IPS DF 4.7 (cell line): ENCODE results near the gene CFAP74.
"Not testable (repeated sequence)": the region's sequence is repeated elsewhere in the genome, so short reads cannot be mapped to it uniquely, and the experiment has no call there.

Experiments
- DNase-seq: peaks from one replicate; pipeline ENCODE4 v3.0.0-alpha.2; 2013; ENCODE audit warnings: low spot score; ENCODE audit errors: extremely low read depth

CFAP74 gene

DNA sequence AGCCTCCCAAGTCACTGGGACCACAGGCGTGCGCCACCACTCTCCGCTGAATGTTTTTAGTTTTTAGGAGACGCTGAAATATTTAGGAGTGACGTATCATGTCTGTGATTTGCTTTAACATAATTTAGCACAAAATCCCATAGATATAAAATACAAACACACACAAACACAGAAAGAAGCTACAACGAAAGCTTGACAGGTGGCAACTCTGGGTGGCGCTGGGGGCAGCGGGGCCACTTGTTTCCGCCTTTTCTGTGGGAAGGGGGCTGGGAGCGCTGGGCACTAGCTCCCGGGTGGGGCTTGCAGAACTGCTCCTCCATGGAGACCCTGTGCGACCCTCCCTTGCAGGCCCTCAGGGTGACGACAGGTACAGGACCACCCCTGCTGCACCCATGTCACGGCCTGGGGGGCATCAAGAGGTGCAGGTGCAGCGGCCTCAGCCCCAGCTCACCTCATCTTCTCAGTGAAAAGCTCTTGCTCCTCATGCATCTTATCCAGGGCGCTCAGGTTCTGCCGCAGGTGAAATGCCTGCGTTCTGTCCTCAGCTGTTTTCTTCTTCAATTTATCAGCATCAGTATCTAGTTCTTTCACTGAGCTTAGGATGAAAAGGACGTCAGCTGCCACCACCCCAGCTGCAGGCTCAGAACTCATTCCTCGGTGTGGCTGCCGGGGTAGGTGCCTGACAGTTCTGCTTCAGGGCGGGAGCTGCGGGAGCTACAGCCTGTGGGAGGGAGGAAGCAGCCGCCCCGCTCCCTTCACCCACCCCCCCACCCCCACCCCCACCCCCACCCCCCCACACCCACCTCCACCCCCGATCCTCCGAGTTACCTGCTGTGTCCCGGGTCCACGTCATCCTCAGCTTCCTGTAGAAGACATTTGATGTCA is 15.3 kb downstream of the CFAP74 start:
- no peak for DNase-seq

DNA sequence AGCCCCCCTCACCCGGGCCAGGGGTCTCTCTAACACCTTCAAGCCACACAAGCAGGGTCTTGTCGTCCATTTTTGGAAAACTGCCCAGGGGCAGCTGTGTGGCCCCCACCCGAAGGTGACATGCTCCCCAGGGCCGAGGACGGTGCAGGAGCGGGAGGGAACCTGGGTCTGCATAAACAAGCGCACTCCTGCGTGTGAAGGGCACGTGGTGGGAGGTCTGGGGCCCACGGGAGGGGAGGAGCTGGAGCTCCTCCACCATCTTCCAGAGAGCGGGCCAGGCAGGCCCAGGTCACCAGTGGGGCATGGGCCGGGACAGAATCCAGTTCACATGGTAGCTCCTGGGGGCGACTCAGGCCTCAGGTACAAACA is 16.5 kb downstream of the CFAP74 start:
- no peak for DNase-seq

DNA sequence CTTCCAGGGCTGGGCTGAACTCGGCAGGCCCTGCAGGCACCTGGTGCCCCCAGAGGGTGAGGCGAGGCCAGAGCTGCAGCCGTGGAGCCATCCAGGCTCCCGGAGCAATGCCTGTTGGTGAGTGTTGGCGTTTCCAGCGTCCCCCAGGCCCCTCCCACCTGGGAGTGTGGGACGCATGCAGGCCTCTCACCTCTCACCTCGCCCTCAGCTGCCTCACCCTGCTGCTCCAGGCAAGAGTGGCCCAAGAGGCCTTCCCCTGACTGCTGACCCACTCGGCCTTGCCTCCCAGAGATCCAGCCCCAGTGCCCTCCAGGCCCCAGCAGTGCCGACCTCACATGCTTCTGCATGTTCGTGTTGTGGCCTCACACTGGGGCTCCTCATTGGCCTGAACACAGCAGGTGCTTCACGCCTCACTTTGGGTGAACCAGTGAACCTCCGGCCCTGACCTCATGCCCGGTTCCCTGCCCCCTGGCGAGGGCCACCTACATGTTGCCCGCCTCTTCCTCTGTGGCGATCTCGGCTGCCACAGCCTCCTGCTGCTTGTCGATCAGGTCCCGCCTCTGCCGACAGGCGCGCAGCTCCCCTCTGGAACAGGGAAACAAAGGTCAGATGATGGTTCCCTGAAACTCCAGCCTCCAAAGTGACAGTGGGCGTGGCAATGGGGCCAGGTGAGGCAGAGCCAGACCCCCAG is 17.0 kb downstream of the CFAP74 start:
- DNase-seq = no peak

DNA sequence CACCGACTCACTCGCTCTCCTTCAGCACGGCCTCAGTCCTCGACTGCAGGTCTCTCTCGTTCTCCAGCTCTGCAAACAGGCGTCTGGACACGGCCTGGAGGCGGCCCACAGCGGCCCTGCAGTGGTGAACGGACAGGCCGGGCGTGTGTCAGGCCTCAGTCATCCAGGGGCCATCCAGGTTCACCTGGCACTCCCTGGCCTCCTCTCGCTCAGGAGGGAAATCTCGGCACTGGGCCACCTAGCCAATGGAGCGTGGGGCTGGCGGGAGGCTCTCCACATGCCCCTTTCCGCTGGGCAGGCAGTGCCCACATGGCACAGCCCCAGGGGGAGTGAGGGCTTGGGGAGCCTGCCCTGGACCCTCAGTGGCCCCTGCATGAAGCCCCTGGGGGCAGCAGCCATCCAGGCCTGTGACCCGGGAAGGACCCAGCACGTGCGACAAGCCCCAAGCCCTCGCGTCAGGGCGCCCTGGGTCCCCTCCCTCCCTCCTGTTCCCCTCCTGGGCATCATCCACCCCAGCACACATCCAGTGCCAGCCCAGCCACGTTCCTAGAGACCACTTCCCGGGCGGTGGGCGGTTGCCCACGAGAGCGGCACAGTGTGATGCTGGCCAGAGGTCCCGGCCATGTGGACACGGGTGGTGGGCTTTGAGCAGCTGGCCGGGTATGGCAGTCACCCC is 18.1 kb downstream of the CFAP74 start:
- no peak for DNase-seq

DNA sequence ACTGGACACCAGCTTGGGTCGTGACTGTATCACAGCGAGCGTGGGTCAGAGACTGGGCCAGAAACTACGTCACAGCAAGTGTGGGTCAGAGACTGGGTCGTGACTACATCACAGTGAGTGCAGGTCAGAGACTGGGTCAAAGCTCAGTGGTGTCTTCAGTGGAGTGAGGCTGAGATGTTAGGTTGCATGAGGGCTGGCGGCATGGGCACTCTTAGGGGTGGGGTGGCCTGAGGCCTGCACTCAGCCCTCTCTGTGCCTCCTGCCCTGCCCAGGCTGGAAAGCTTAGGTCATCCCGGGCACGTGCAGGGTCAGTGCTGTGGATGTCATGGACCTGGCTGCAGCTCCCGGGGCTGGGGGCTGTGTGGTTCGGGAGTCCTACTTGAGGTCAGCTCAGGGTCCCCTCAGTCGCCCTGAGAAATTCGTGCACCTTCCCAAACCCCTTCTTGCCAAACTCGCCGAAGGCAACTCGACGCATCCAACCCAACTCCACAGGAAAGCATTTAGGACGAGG is 19.0 kb downstream of the CFAP74 start:
- no peak for DNase-seq

DNA sequence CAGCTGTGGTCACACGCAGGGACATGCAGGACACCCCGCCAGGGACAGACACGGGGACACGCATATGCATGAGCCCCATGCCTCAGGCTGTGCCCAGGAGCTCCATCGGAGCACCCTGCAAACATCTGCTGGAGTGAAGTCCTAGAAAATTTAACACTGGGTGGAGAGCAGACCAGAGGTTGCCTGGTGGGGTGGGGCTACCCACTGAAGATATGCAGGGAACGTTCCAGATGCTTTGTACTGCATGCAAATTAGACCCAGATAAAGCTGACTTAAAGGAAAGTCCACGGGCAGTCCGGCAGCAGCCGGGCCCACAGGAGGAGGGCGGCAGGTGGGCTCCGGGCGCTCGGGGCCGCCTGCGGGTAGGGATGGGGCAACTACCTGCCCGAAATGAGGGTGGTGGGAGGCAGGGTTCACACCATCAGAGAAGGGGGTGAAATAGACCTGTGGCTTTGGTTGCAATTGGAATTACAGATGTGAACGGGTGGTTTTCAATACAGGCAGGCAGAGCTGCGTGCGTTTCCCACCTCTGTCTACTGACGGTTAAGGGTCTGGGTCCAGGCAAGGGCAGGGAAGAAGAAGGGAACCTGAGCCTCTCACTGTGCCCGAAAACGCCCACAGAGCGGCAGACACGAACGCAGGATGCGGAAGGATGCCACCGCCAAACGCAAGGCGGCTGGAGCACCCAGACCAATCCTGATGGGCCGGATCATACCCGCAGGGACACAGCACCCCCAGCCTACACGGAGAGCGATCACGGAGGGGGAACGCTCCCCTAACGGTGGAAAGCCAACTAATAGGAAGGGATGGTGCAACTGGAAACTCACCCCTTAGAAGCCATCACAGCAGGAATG is 21.0 kb downstream of the CFAP74 start:
- no peak for DNase-seq

DNA sequence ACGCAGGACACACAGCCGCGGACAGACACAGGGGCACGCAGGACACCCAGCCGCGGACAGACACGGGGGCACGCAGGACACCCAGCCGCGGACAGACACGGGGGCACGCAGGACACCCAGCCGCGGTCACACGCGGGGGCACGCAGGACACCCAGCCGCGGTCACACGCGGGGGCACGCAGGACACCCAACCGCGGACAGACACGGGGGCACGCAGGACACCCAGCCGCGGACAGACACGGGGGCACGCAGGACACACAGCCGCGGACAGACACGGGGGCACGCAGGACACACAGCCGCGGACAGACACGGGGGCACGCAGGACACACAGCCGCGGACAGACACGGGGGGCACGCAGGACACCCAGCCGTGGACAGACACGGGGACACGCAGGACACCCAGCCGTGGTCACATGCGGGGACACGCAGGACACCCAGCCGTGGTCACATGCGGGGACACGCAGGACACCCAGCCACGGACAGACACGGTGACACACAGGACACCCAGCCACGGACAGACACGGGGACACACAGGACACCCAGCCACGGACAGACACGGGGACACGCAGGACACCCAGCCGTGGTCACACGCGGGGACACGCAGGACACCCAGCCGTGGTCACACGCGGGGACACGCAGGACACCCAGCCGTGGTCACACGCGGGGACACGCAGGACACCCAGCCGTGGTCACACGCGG is 21.8 kb downstream of the CFAP74 start:
- DNase-seq = not testable (repeated sequence)

DNA sequence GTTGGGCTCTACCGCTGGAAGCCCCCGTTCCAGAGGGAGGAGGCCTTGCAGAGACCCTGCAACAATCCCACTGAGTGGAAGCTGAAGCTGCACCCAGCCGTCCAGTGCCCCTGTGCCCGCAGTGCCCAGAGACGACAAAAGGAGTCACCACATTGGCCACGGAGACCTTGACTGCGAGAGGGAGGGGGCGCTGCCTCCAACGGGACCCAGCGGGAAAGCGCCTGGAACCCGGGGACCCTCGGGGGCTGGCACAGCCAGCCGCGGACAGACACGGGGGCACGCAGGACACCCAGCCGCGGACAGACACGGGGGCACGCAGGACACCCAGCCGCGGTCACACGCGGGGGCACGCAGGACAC is 22.5 kb downstream of the CFAP74 start:
- no peak for DNase-seq

DNA sequence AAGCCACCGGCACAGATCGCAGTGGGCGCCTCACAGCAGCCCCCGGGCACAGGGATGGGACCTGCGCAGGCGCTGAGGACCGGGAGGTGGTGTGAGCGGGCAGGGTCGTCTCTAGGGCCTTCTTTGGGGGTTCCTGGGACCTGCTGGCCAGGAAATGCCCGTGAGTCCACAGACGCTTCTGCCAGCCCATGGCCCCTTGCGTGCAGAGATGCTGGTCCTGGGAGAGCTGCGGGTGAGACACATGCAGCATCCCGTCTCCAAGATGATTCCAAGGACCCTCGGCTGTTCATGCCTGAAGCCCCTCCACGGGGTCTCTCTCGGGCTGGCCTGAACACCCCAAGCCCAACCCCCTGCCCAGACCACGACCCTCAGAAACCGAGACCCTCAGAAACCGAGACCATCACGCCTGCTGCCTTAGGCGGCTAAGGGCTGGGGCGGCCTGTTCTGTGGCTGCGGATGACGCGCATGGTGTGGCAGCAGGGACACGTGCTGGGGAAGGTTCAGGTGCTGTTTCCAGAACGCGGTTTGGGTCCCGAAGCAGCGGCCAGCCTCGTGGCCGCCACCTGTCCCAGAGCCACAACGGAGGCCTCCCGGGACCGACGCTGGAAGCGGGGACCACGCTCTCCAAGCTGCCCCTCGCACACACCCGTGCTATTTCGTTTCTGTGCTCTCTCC is 23.0 kb downstream of the CFAP74 start:
- DNase-seq = no peak

DNA sequence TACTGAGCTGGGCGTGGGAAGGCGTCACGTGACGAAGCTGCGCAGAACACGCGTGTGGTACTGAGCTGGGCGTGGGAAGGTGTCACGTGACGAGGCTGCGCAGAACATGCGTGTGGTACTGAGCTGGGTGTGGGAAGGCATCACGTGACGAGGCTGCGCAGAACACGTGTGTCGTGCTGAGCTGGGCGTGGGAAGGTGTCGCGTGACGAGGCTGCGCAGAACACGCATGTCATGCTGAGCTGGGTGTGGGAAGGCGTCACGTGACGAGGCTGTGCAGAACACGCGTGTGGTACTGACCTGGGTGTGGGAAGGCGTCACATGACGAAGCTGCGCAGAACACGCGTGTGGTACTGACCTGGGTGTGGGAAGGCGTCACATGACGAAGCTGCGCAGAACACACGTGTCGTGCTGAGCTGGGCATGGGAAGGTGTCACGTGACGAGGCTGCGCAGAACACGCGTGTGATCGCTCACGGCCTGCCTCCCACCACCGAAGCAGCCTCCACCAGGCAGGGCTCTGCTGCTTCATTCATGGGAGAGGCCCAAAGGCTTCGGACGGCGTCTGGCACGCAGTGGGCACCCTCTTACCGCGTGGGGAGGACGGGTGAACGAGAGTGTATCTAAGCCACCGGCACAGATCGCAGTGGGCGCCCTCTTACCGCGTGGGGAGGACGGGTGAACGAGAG is 24.0 kb downstream of the CFAP74 start:
- no peak for DNase-seq

DNA sequence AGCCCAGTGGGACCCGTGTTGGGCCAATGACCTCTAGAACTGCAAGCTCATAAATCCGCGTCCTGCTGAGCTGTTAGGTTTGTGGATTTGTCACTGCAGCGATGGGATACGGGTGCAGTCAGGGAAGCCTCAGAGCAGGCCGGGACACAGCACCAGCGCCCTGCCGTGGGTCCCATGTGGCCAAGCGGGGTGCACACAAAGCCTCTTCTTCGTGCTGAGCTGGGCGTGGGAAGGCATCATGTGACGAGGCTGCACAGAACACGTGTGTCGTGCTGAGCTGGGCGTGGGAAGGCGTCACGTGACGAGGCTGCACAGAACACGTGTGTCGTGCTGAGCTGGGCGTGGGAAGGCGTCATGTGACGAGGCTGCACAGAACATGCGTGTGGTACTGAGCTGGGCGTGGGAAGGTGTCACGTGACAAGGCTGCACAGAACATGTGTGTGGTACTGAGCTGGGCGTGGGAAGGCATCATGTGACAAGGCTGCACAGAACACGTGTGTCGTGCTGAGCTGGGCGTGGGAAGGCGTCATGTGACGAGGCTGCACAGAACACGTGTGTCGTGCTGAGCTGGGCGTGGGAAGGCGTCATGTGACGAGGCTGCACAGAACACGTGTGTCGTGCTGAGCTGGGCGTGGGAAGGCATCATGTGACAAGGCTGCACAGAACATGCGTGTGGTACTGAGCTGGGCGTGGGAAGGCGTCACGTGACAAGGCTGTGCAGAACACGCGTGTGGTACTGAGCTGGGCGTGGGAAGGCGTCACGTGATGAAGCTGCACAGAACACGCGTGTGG is 24.7 kb downstream of the CFAP74 start:
- DNase-seq = not testable (repeated sequence)

DNA sequence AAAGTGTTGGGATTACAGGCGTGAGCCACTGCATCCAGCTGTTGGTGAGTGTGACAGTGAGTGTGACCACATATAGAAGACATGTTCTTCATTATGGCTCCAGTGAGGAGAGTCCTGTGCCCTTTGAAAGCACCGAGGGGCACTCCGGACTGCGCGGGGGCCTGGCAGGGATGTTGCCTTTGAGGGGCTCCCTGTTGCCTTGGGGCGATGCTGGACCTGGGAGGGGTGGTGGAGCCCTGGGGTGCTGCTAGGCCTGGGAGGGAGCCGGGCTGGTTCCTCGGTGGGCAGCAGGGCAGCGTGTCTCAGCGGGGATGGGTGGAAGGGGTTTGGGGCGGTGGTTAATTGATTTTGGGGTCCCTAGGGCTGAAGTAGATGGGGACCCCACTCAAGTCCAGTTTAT is 25.5 kb downstream of the CFAP74 start:
- DNase-seq = no peak

DNA sequence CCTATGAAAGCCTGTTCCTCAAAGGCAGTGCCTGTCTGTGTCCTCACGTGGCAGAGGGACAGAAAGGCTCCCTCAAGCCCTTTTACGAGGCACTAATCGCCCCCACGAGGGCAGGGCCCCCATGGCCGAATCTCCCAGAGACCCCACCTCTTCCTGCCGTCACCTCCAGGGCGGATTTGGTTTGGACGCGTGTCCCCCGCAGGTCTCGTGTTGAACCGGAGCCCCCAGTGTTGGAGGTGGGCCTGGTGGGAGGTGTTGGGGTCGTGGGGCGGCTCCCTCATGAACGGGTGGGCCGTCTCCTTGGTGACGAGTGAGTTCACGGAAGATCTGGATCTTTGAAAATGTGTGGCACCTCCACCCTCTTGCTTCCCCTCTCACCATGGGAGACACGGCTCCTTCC is 27.6 kb downstream of the CFAP74 start:
- no peak for DNase-seq

DNA sequence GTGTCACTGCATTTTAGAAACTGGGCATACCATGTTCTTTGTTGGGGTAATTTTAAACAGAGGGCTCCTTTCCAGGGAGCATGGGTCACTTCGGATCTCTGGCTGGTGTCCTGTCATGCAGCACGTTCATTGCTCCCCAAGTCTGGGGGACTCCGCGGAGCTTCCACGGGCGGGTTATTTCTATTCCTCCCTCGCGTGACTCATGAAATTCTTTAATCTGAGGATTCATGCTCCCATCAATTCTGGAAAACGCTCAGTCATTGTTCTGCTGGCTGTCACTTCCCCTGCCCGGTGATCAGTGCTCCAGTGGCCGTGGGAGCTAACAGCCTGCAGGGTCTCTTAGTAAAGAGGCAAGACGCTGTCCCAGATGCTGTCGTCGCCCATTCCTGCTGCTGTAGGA is 28.1 kb downstream of the CFAP74 start:
- no peak for DNase-seq

DNA sequence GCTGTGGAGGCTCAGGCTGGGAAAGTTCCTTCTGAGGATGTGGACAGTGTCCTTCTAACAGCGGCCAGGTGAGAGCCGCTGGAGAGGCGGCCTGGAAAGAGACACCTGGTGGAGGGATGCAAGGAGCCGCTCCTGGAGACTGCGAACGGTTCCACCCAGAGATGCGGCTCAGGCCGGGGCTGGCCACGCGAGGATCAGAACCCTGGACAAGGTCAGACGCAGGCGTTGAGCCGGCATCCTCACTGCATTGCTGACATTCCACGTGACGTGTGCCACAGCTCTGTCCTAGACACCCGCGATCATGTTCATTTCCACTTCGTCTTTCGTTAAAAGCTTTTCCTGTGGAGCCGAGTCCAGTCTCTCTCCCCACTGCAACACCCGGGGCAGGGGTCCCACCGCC is 28.8 kb downstream of the CFAP74 start:
- DNase-seq = no peak

DNA sequence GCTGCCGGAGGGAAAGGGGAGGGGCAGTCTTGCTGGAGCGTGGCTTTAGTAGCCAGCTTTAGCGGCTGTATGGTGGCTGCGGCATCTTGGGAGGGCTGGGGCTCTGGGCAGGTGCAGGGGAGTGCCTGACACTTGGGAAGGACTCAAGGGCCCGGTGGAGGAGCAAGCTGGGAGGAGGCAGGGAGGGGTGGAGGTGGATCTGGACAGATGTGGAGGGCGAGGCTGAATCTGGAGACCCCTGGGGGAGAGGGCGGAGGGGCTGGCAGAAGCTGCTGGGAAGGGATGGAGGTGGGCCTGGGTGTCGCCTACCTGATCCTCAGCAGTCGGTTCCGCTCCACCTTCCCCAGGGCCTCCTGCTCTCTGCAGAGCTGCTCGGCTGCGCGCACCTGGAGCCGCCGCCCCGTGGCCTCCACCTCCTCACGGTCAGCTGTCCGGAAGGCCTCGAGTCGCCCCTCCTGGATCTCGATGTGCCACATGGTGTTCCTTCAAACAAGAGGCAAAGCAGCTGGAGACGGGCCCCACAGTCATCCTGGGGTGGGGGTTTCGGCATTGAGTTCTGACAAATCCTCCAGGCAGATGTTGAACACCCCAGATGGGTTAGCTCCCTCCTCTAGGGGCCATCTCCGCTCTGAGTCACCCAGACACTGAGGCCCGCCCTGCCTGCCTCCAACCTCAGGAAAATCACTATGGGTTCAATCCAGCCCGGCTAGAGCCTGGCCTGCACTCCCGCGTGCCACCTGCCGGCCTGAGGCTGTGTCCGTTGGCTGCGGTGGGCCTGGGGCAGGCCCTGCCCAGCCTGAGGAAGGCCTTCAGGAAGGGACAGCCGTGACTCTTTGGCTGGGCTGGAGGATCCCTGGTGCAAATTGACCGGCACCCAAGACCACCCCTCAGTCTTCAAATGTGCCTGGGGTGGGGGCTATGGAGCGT is 29.6 kb downstream of the CFAP74 start:
- DNase-seq = no peak

DNA sequence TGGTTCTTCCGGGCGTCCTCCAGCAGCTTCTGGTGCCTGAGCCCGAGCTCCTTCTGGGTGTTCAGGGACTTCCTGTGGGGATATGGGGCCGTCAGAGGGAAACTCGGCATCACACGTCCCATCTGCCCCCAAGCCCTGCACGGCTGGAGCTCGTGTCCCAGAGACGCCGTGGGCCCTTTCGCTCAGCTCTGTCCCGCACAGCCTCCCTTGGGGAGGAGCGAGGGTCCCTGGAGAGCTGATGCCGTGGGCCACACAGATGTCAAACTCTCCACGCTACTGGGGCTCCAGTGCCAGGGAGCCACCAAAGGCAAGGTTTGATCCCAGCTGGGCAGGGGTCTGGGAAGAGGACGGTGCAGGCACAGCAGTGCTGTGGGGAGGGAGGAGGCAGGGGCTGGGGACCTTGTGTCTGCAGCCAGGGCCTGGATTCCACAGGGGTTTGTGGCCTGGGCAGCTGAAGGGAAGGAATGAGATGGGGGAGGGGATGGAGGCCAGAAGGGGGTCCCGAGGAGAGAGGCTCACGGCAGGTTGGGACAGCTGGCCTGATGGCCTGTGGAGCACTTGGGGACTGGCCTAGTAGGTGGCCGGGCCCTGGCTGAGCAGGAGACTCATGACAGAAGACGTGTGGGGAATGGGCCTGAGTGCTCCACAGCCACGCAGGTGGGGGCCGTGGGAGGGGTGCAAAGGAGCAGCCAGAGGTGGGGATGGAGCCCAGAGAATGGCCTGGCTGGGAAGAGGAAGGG is 30.4 kb downstream of the CFAP74 start:
- DNase-seq = no peak
